ENCODE data around the gene CA5A. TPM values are rescaled to one million over a fixed set of nuclear protein-coding genes. Genes with fewer than 3 reads are reported as not detected.
A peak's percentile ranks its signal among the peaks of the same experiment; 100 is the strongest.
"Not testable (repeated sequence)": the region's sequence is repeated elsewhere in the genome, so short reads cannot be mapped to it uniquely, and the experiment has no call there.

CA5A gene
- total and polyA plus RNA-seq, 2 experiments from 2014 or later, result 1.0 to 1.9 TPM

DNA sequence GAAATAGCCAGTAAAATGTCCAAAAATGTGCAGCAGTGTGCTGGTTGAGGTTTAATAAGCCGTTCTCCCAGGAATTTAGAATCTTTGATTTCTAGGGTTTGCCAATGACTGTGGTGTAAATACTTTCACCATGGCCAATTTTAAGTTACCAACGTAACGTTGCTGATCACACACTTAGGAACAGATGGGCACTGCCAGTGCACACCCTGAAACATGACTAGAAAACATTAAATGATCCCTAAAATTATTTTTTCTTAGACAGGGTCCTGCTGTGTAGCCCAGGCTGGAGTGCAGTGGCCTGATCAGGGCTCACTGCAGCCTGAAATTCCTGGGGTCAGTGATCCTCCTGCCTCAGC is 3.2 kb downstream of the CA5A start:
- no peaks in the 10 kb centered on the region for H3K9me3 ChIP-seq (ENCODE audit: low read depth)
- H3K27me3 ChIP-seq, result no peaks in the 10 kb centered on the region
- WGBS (ENCODE audit: low lambda C conversion rate, missing lambda C conversion rate), result 90% methylated on average over 3 of the region's 3 CpGs
- H3K4me2 ChIP-seq, result no peak overlapping the region
- no peaks in the 10 kb centered on the region for H3K9me2 ChIP-seq (replicated peaks; ENCODE audit: insufficient read depth)
- DNase-seq (ENCODE audit: low spot score), result no peak
- H3K79me2 ChIP-seq, result no peaks in the 10 kb centered on the region
- H2AFZ ChIP-seq, result no peak overlapping the region
- H3K4me3 ChIP-seq, result no peak overlapping the region
- H3K4me1 ChIP-seq (ENCODE audit: insufficient read depth), result no peaks in the 10 kb centered on the region
- no peaks in the 10 kb centered on the region for H3K36me3 ChIP-seq (replicated peaks; ENCODE audit: insufficient read depth, low read depth)
- no peaks in the 10 kb centered on the region for H4K20me1 ChIP-seq (ENCODE audit: insufficient read depth, poor library complexity, severe bottlenecking)
- no peak overlapping the region for H3K27ac ChIP-seq
- TF ChIP-seq EZH2phosphoT487 (IDR thresholded peaks at IDR 0.05; ENCODE audit: low read depth, severe bottlenecking, unreplicated experiment) (no peak), EZH2 (IDR thresholded peaks at IDR 0.05; ENCODE audit: borderline replicate concordance) (no peak), CTCF (IDR thresholded peaks at IDR 0.05; ENCODE audit: poor library complexity) (no peak)

DNA sequence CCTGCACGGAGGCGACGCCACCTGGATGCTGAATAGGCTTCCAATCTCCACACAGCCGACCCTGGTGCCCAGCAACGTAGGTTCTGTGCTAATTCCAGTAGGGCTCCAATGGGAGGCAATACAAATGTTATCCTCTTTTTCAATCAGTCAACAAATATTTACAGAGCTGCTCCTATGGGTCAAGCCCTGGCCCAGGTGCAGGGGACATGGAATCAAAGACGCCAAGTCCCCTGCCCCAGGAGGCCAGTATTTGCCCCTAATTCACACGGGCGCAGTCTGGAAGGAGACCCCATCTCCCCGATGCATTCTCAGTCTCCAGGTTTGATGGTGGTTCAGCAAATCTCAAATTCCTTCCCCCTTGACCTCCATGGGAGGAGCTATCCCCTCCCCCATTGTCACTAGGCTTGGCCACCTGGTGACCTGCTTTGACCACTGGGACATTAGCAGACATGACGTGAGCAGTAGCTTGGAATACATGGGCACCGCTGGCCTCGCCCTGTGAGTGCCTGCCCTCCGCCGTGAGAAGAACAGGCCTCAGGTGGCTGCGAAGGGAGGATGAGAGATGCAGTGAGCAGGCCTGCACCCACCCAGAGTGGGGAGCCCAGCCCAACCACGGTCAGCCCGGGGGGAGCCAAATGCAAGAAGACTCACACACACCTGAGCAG is 3.7 kb downstream of the CA5A start:
- H3K36me3 ChIP-seq (replicated peaks; ENCODE audit: insufficient read depth, low read depth); H3K79me2 ChIP-seq; H3K27me3 ChIP-seq; DNase-seq (ENCODE audit: low spot score); H3K27ac ChIP-seq; H3K4me3 ChIP-seq; H4K20me1 ChIP-seq (ENCODE audit: insufficient read depth, poor library complexity, severe bottlenecking); H3K9me3 ChIP-seq (ENCODE audit: low read depth); H2AFZ ChIP-seq; H3K4me2 ChIP-seq; H3K4me1 ChIP-seq (ENCODE audit: insufficient read depth); H3K9me2 ChIP-seq (replicated peaks; ENCODE audit: insufficient read depth): not testable (repeated sequence)
- 79% methylated on average over 17 of the region's 17 CpGs for WGBS (ENCODE audit: low lambda C conversion rate, missing lambda C conversion rate)

DNA sequence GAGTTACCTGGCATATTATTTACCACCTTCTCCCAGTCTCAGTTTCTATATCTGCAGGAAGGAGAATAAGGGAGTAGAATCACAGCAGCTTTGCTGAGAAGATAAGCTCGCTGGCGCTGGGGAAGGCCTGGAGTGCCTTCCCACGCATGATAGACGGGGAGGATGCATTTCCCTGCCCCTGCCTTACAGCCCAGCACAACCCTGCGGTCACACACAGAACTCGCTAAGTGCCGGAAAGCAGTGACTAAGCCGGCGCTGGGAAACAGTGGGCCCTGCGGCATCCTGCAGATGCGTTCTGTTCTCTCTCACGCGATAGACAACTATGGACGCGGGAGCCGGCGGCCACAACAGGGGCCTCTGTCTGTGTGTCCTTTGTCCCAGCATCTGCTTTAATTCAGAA is 4.8 kb downstream of the CA5A start:
- no peak overlapping the region for H3K27ac ChIP-seq
- no peaks in the 10 kb centered on the region for H3K36me3 ChIP-seq (replicated peaks; ENCODE audit: insufficient read depth, low read depth)
- H3K9me3 ChIP-seq (ENCODE audit: low read depth), result no peaks in the 10 kb centered on the region
- no peak for TF ChIP-seq EZH2 (IDR thresholded peaks at IDR 0.05; ENCODE audit: borderline replicate concordance)
- TF ChIP-seq EZH2phosphoT487 (IDR thresholded peaks at IDR 0.05; ENCODE audit: low read depth, severe bottlenecking, unreplicated experiment), result no peak
- no peak for TF ChIP-seq CTCF (IDR thresholded peaks at IDR 0.05; ENCODE audit: poor library complexity)
- no peaks in the 10 kb centered on the region for H3K79me2 ChIP-seq
- H3K4me2 ChIP-seq, result no peak overlapping the region
- 61% methylated on average over 17 of the region's 17 CpGs for WGBS (ENCODE audit: low lambda C conversion rate, missing lambda C conversion rate)
- no peaks in the 10 kb centered on the region for H4K20me1 ChIP-seq (ENCODE audit: insufficient read depth, poor library complexity, severe bottlenecking)
- no peaks in the 10 kb centered on the region for H3K27me3 ChIP-seq
- H3K9me2 ChIP-seq (replicated peaks; ENCODE audit: insufficient read depth), result no peaks in the 10 kb centered on the region
- H3K4me3 ChIP-seq, result no peak overlapping the region
- no peaks in the 10 kb centered on the region for H3K4me1 ChIP-seq (ENCODE audit: insufficient read depth)
- H2AFZ ChIP-seq, result no peak overlapping the region
- DNase-seq (ENCODE audit: low spot score), result peak; percentile 40

DNA sequence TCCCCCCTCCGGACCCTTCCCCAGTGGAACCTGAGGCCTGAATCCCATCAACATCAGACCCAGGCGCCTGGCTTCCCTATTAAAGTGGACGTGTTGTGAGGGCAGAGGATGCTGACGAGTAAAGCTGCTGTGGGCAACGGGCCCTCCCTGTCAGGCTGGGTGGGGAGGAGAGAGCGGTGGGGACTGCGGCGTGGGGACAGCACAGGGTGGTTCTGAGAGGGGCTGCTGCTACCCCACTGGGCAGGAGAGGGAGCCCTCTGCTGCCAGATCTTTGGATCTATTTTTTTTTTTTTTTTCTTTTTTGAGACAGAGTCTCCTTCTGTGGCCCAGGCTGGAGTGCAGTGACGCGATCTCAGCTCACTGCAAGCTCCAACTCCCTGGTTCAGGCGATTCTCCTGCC is 5.9 kb downstream of the CA5A start:
- H3K79me2 ChIP-seq, result no peaks in the 10 kb centered on the region
- no peak for DNase-seq (ENCODE audit: low spot score)
- no peak overlapping the region for H3K4me3 ChIP-seq
- WGBS (ENCODE audit: low lambda C conversion rate, missing lambda C conversion rate), result 73% methylated on average over 11 of the region's 11 CpGs
- H3K36me3 ChIP-seq (replicated peaks; ENCODE audit: insufficient read depth, low read depth), result no peaks in the 10 kb centered on the region
- H4K20me1 ChIP-seq (ENCODE audit: insufficient read depth, poor library complexity, severe bottlenecking), result no peaks in the 10 kb centered on the region
- H3K9me3 ChIP-seq (ENCODE audit: low read depth), result no peaks in the 10 kb centered on the region
- H3K4me2 ChIP-seq, result no peak overlapping the region
- no peaks in the 10 kb centered on the region for H3K9me2 ChIP-seq (replicated peaks; ENCODE audit: insufficient read depth)
- peak; percentile 35 for TF ChIP-seq CTCF (IDR thresholded peaks at IDR 0.05; ENCODE audit: poor library complexity)
- TF ChIP-seq EZH2phosphoT487 (IDR thresholded peaks at IDR 0.05; ENCODE audit: low read depth, severe bottlenecking, unreplicated experiment), result no peak
- no peak for TF ChIP-seq EZH2 (IDR thresholded peaks at IDR 0.05; ENCODE audit: borderline replicate concordance)
- H3K4me1 ChIP-seq (ENCODE audit: insufficient read depth), result no peaks in the 10 kb centered on the region
- no peak overlapping the region for H3K27ac ChIP-seq
- no peak overlapping the region for H2AFZ ChIP-seq
- H3K27me3 ChIP-seq, result no peaks in the 10 kb centered on the region
